Fibroblast of the conjunctiva (primary cell): ENCODE measurements around the gene GBX2.

Experiments used
- DNase-seq: peaks from one replicate; pipeline ENCODE4 v3.0.0-alpha.2; 2010; ENCODE audit warnings: low read depth

Gene GBX2

GRCh38 chr2:236167297-236168109 is 683 bp downstream of the GBX2 start:
- DNase-seq, result no peak

GRCh38 chr2:236166796-236167296 is 1.3 kb downstream of the GBX2 start:
- DNase-seq, result no peak

- DNase-seq, result no peak
Observed at GRCh38 chr2:236165842-236166795, 2.1 kb downstream of the GBX2 start.

GRCh38 chr2:236164925-236165841 is 3.0 kb downstream of the GBX2 start:
- DNase-seq, result no peak

GRCh38 chr2:236164201-236164924 is 3.8 kb downstream of the GBX2 start:
- no peak for DNase-seq

GRCh38 chr2:236163471-236164200 is 4.5 kb downstream of the GBX2 start:
- no peak for DNase-seq

- no peak for DNase-seq
Observed at GRCh38 chr2:236162882-236163470, 5.2 kb downstream of the GBX2 start.

GRCh38 chr2:236162031-236162845 is 5.9 kb downstream of the GBX2 start:
- DNase-seq, result no peak

- DNase-seq, result no peak
Observed at GRCh38 chr2:236161531-236161930, 6.7 kb downstream of the GBX2 start.

GRCh38 chr2:236161082-236161462 is 7.1 kb downstream of the GBX2 start:
- DNase-seq, result no peak

- DNase-seq, result no peak
Observed at GRCh38 chr2:236160366-236161081, 7.7 kb downstream of the GBX2 start.

GRCh38 chr2:236159778-236160170 is 8.4 kb downstream of the GBX2 start:
- no peak for DNase-seq

GRCh38 chr2:236158969-236159777 is 9.0 kb downstream of the GBX2 start:
- DNase-seq, result no peak

GRCh38 chr2:236157815-236158498 is 10.2 kb downstream of the GBX2 start:
- DNase-seq, result no peak

- no peak for DNase-seq
Observed at GRCh38 chr2:236157366-236157765, 10.8 kb downstream of the GBX2 start.

GRCh38 chr2:236156860-236157194 is 11.4 kb downstream of the GBX2 start:
- DNase-seq, result no peak
